Upper lobe of right lung (tissue), 1 donor: ENCODE results near the gene C2CD2. TPM values are rescaled to one million over a fixed set of nuclear protein-coding genes. Genes with fewer than 3 reads are reported as not detected.
A peak's percentile ranks its signal among the peaks of the same experiment; 100 is the strongest.

Experiments used
- ATAC-seq: fragments of 200-7000 bp; cut with Tn5 transposase; one replicate; pipeline ENCODE4 v1.9.1; 2020; ENCODE audit warnings: mild to moderate bottlenecking, moderate library complexity
- DNase-seq: peaks from one replicate; pipeline ENCODE4 v3.0.0-alpha.2; 2020
- H3K27ac ChIP-seq: fragments of 200-600 bp; one replicate; pipeline ENCODE4 v1.8.0; 2022
- H3K27me3 ChIP-seq: fragments of 200-600 bp; one replicate; pipeline ENCODE4 v1.8.0; 2022; ENCODE audit warnings: mild to moderate bottlenecking
- H3K36me3 ChIP-seq: fragments of 200-600 bp; one replicate; pipeline ENCODE4 v1.8.0; 2022
- H3K4me1 ChIP-seq: fragments of 200-600 bp; one replicate; pipeline ENCODE4 v1.8.0; 2022
- H3K4me3 ChIP-seq: fragments of 200-600 bp; one replicate; pipeline ENCODE4 v1.8.0; 2022; ENCODE audit warnings: mild to moderate bottlenecking
- H3K9me3 ChIP-seq: fragments of 200-600 bp; one replicate; pipeline ENCODE4 v1.8.0; 2022
- intact Hi-C: fragments of 100-400 bp; cut with DNase I; formaldehyde crosslinking; loops from one replicate; pipeline ENCODE4 v1.11.0; 2022
- total RNA-seq: library from RNA; stranded (reverse); fragmentation: NEBNext Ultra II Directional; extraction: Animal tissue kit (Norgen Biotek cat#: 25700); gene quantifications from one replicate; pipeline ENCODE4 v1.2.1, GENCODE V29; 2021
- TF ChIP-seq, protein P1 (sequence below): fragments of 200-600 bp; IDR thresholded peaks from one replicate; pipeline ENCODE4 v1.8.0; 2022; ENCODE audit warnings: antibody characterized with exemption
- donor health status: DM: no; HTN: yes; CAD: no; lungs with severe emphysema.

Gene C2CD2
- total RNA-seq, 1 donor from 2014 or later = 26.4 TPM

DNA sequence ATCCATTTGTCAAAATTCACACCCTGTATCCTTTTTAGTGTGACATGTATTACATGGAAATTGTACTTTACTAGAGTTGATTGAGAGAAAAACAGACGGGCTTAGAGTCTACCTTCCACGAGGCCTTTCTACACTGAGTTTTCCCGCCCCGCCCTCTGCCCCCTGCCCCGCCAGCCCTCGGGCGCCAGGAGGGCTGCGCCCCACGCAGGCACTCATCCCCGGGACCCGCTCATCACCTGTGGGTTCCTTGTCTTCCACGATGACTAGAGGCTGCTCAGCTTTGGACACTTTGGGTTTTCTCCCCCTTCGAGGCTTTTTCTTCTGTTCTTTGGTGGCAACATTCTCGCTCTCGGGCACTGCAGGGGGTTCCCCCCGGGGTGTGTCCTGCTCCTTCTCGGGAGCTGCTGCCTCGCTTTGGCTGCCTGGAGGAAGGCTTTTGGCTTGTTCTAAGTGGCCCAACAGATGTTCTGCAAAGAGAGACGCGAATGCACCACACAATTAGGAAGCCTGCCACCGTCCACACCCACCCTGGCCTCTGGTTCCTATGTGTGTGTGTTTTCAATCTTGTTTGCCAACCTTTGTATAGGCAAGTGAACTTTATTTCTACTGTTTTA is 114.3 kb downstream of the C2CD2 start:
- intact Hi-C loops = no loop called here
- TF ChIP-seq, protein P1, sequence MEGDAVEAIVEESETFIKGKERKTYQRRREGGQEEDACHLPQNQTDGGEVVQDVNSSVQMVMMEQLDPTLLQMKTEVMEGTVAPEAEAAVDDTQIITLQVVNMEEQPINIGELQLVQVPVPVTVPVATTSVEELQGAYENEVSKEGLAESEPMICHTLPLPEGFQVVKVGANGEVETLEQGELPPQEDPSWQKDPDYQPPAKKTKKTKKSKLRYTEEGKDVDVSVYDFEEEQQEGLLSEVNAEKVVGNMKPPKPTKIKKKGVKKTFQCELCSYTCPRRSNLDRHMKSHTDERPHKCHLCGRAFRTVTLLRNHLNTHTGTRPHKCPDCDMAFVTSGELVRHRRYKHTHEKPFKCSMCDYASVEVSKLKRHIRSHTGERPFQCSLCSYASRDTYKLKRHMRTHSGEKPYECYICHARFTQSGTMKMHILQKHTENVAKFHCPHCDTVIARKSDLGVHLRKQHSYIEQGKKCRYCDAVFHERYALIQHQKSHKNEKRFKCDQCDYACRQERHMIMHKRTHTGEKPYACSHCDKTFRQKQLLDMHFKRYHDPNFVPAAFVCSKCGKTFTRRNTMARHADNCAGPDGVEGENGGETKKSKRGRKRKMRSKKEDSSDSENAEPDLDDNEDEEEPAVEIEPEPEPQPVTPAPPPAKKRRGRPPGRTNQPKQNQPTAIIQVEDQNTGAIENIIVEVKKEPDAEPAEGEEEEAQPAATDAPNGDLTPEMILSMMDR = no peak
- H3K4me1 ChIP-seq = no peaks in the 10 kb centered on the region
- H3K27ac ChIP-seq = no peak overlapping the region
- peak; percentile 43 for DNase-seq
- no peak for ATAC-seq
- peaks cover 37% of the 10 kb centered on the region for H3K36me3 ChIP-seq
- no peak overlapping the region for H3K4me3 ChIP-seq
- H3K9me3 ChIP-seq = no peaks in the 10 kb centered on the region
- no peaks in the 10 kb centered on the region for H3K27me3 ChIP-seq

DNA sequence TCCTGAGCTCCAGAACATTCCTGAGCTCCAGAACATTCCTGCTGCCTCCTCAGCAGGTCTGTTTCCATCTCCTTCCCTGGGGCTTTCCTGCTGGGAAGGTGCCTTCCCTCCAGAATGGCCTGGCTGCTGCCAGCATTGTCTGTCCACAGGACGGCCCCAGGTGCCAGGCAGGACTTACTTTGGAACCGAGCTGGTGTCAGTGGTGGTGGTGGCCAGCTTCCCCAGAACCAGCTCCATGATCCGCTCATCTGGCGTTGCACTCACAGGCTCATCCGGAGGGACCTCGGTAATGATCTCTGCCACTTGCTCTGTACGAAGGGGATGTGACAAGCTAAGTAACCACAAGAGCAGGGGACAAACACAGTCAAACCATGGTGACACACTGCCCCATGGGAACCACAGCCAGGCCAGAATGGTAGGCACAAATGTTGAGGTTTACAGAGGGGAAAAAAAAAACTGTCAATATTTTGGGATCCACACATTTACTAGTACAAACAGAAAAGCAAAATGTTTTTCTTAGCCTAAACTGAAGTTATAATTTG is 116.0 kb downstream of the C2CD2 start:
- intact Hi-C loops = no loop called here
- H3K36me3 ChIP-seq = peaks cover 47% of the 10 kb centered on the region
- DNase-seq (peak; percentile 42), ATAC-seq (no peak)
- no peak overlapping the region for H3K4me3 ChIP-seq
- H3K27ac ChIP-seq = no peak overlapping the region
- no peaks in the 10 kb centered on the region for H3K4me1 ChIP-seq
- H3K27me3 ChIP-seq = no peaks in the 10 kb centered on the region
- no peaks in the 10 kb centered on the region for H3K9me3 ChIP-seq
- TF ChIP-seq, protein P1 = no peak

DNA sequence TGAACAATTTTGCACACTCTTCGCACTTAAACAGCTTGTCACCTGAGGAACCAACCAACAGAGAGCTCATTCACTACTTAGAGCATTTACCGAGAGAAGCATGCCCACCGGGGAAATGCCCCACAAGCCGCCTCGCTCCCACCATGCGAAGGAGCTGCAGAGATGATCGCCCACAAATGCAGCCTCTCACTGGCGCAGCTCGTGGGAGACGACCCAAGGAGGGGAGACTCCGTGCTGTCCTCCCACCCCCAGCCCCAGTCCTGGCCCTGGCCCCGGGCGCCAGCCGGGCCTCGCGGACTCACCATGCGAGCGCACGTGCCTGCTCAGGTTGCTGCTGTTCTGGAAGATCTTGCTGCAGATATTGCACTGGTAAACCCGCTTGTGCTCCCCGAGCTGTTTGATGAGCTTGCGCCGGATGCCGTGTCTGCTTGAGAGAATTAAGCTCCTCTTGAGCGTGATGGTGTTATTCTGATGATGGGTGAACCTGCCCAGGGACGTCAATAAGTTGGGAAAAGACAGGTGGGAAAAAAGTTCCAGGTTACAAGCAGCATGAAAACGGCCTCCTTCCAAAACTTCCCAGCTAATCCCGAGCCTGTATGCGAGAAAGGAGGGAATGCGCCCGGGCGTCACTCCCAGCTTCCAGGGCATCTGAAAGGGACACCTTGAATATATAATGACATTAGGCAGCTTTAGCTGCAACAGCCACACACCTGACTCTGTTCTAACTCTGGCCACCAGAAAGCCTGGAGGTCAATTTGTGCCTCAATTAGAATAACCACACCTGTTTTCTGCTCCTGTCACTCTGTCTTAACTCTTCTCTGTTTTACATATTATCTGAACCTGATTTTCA is 117.4 kb downstream of the C2CD2 start:
- intact Hi-C loops = no loop called here
- Histone ChIP-seq H3K27me3 (no peaks in the 10 kb centered on the region), H3K27ac (no peak overlapping the region), H3K9me3 (no peaks in the 10 kb centered on the region), H3K4me1 (no peaks in the 10 kb centered on the region), H3K4me3 (no peak overlapping the region), H3K36me3 (peaks cover 47% of the 10 kb centered on the region)
- ATAC-seq (no peak), DNase-seq (peak; percentile 52)
- TF ChIP-seq, protein P1 = no peak

DNA sequence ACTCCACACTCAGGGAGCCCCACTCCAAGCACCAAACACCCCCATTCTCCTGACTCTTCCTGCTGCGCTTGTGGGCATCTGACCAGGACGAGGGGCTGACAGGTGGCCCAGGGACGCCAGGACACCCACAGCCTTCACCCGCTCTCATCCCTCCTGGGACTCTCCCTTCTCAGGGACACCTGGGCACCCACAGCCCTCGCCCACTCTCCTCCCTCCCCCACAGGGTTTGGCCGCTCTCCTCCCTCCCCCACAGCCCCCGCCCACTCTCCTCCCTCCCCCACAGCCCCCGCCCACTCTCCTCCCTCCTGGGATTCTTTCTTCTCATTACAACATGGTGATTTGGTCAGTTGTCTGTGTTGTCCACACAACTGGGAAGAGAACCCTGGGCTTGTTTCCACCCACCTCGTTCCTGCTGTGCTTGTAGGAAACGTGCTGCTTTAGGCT is 118.1 kb downstream of the C2CD2 start:
- no peaks in the 10 kb centered on the region for H3K9me3 ChIP-seq
- TF ChIP-seq, protein P1 = no peak
- H3K27ac ChIP-seq = no peak overlapping the region
- H3K27me3 ChIP-seq = no peaks in the 10 kb centered on the region
- no peaks in the 10 kb centered on the region for H3K4me1 ChIP-seq
- intact Hi-C loops = no loop called here
- ATAC-seq (peak; percentile 34), DNase-seq (peak; percentile 39)
- H3K4me3 ChIP-seq = no peak overlapping the region
- peaks cover 47% of the 10 kb centered on the region for H3K36me3 ChIP-seq

Other genes with a start within 250 kb of the C2CD2 start
- 10.9 TPM for gene RIPK4, start 187.0 kb downstream of the C2CD2 start, total RNA-seq
- gene PRDM15, start 74.7 kb downstream of the C2CD2 start, total RNA-seq = 7.4 TPM
- 17.8 TPM for gene ZBTB21, start 56.3 kb upstream of the C2CD2 start, total RNA-seq
- 0.49 TPM for gene UMODL1, start 117.3 kb upstream of the C2CD2 start, total RNA-seq